Duodenal mucosa (tissue), 2 donors: Measurements from ENCODE around the gene ABCC4.

Experiments used
- H3K27ac ChIP-seq: one replicate; pipeline ENCODE4 v1.7.0; 2013; ENCODE audit warnings: low read depth, low read length
- H3K27me3 ChIP-seq, 2 donors: one replicate each; pipeline ENCODE4 v1.7.0; 2013; ENCODE audit warnings: low read length in 2 of 2, control low read depth in 1 of 2; ENCODE audit not compliant: insufficient read depth in 2 of 2, control insufficient read depth in 1 of 2
- H3K36me3 ChIP-seq, 2 donors: one replicate each; pipeline ENCODE4 v1.7.0; 2013; ENCODE audit warnings: low read length in 2 of 2, control low read depth in 1 of 2; ENCODE audit not compliant: insufficient read depth in 2 of 2, control insufficient read depth in 1 of 2
- H3K4me1 ChIP-seq, 2 donors: one replicate each; pipeline ENCODE4 v1.7.0; 2013; ENCODE audit warnings: low read length in 2 of 2, control low read depth in 1 of 2; ENCODE audit not compliant: insufficient read depth in 2 of 2, control insufficient read depth in 1 of 2
- H3K4me3 ChIP-seq, 2 donors: one replicate each; pipeline ENCODE4 v1.7.0; 2013; ENCODE audit warnings: low read length in 2 of 2, low read depth in 1 of 2
- H3K9ac ChIP-seq, 2 donors: one replicate each; pipeline ENCODE4 v1.7.0; 2013; ENCODE audit warnings: low read length in 2 of 2, low read depth in 1 of 2
- H3K9me3 ChIP-seq, 2 donors: one replicate each; pipeline ENCODE4 v1.7.0; 2013; ENCODE audit warnings: low read length in 2 of 2, control low read depth in 1 of 2; ENCODE audit not compliant: control insufficient read depth in 1 of 2

Gene ABCC4

DNA sequence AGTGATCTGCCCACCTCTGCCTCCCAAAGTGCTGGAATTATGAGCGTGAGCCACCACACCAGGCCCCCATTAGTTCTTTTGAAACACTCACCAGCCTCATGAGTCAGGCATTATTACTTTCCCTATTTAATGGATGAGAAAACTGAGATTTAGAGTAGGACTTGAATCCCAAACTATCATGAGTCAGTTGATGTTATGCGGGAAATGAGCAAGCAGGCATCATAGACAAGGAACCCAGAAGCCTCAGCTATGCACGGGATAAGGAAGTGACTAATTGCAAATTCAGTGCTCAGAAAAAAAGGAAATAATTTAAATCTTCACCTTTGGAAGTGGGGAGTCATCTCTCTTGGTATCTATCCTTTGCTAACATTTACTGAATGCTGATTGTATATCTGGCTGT, 217.5 kb downstream of the ABCC4 start:
- H3K9me3 ChIP-seq = no peaks in the 10 kb centered on the region
- no peaks in the 10 kb centered on the region for H3K27me3 ChIP-seq
- no peak overlapping the region for H3K27ac ChIP-seq
- no peak overlapping the region for H3K4me3 ChIP-seq
- no peaks in the 10 kb centered on the region for H3K4me1 ChIP-seq
- H3K9ac ChIP-seq = no peak overlapping the region
- H3K36me3 ChIP-seq = no peaks in the 10 kb centered on the region

DNA sequence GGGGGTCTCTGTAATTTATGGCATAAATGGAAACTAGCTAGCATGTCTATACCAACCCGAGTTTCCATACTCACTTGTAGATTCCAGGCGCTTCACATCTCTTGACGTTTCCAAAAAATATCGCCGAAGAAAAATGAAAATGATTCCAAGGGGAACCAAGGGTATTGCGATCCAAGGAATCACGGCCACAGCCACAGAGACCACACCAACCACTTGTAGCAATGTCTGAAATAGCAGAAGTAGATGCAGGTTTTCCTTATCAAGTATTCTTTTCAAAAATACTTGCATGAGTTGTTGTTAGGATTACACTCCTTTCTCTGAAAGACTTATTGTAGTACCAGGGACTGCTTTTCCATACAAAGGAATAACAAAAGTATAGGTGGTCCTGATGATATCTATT, 218.2 kb downstream of the ABCC4 start:
- no peaks in the 10 kb centered on the region for H3K4me1 ChIP-seq
- H3K9me3 ChIP-seq = no peaks in the 10 kb centered on the region
- no peaks in the 10 kb centered on the region for H3K36me3 ChIP-seq
- no peaks in the 10 kb centered on the region for H3K27me3 ChIP-seq
- no peak overlapping the region for H3K27ac ChIP-seq
- H3K9ac ChIP-seq = no peak overlapping the region
- no peak overlapping the region for H3K4me3 ChIP-seq

DNA sequence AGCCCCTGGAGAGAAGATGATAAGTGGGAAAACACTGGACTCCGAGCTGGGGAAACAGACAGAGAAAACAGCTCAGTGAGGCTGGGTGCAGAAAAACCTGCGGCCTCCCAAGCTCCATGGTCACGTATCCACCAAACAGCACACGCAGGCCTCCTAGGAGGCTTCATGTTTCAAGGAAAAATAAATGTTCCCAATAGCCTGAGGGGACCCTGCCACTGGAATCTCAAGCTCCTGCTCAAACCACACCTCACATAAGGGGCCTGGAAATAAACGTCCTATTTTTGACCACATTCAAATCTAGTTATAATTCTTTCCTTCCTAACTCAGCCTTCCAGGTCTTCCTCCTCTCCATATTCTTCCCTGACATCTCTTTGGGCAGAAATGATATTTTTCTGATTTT, 225.7 kb downstream of the ABCC4 start:
- H3K9me3 ChIP-seq = no peaks in the 10 kb centered on the region
- no peaks in the 10 kb centered on the region for H3K27me3 ChIP-seq
- H3K36me3 ChIP-seq = peaks cover 4 to 16% of the 10 kb centered on the region in 2 donors
- H3K27ac ChIP-seq = no peak overlapping the region
- no peaks in the 10 kb centered on the region for H3K4me1 ChIP-seq
- H3K9ac ChIP-seq = no peak overlapping the region
- H3K4me3 ChIP-seq = no peak overlapping the region

DNA sequence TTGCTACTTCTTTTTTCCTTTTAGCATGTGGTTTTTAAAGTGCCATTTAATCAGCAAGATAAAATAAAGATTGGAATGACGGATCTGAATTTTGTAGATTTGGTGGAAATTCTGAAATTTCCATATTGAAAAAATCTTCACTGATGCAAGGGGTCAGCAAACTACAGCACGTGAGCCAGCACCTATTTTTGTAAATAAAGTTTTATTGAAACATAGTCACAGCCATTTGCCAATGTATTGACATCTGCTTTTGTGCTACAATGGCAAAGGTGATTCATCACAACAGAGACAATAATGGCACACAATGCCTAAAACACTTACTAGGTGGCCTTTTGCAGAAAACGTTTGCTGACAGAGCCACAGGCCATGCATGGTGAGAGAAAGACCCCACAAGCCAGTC, 226.4 kb downstream of the ABCC4 start:
- Histone ChIP-seq H3K4me3 (no peak overlapping the region), H3K9me3 (no peaks in the 10 kb centered on the region), H3K9ac (no peak overlapping the region), H3K27me3 (no peaks in the 10 kb centered on the region), H3K27ac (no peak overlapping the region), H3K36me3 (peaks cover 8 to 22% of the 10 kb centered on the region in 2 donors), H3K4me1 (no peaks in the 10 kb centered on the region)

DNA sequence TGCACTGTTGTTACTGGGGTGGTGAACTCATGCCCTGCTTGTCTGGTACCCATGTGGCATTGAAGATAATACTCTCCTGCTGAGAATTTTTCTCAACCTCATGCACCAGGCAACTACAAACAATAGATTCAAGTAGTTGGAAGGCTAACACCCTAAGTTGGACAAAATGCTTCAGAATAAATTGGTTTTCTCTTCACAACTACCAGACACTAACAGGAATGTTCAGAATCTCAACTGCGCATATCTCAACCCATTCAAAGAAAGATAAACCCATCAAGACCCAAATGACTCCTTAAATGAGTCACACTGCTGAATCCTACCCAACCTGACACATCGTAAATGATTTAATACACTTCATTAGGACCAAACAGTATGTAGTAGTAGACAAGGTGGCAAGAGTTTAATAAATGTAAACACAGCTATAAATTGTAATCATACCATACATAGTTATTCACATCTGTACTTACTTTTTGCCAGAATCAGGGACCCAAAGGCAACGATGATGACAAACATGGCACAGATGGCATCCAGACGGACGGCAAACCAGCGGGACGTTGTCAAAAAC, 227.4 kb downstream of the ABCC4 start:
- no peak overlapping the region for H3K27ac ChIP-seq
- H3K27me3 ChIP-seq = no peaks in the 10 kb centered on the region
- peaks cover 8 to 31% of the 10 kb centered on the region in 2 donors for H3K36me3 ChIP-seq
- no peak overlapping the region for H3K9ac ChIP-seq
- no peak overlapping the region for H3K4me3 ChIP-seq
- H3K9me3 ChIP-seq = no peaks in the 10 kb centered on the region
- no peaks in the 10 kb centered on the region for H3K4me1 ChIP-seq

DNA sequence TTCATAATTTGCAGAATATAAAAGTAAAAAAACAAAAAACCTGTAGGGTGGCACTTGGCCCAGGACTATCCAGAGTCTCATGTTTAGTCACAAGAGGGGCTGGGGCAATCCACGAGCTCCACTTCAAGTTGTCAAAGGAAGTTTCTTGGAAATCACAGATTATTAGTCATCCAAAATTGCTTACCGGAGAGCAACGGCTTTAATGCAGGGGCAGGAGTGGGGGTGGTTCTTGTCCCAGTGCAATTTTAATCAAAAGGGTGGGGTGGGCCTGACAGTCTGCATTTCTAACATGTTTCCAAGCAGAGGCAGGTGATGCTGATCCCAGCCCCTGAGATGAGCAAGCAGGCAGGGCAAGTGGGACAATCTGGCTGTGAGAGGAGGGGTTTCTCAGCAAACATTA, 233.9 kb downstream of the ABCC4 start:
- H3K27ac ChIP-seq = no peak overlapping the region
- peaks cover 8 to 29% of the 10 kb centered on the region in 2 donors for H3K36me3 ChIP-seq
- H3K4me1 ChIP-seq = no peaks in the 10 kb centered on the region
- H3K4me3 ChIP-seq = no peak overlapping the region
- H3K27me3 ChIP-seq = no peaks in the 10 kb centered on the region
- no peaks in the 10 kb centered on the region for H3K9me3 ChIP-seq
- H3K9ac ChIP-seq = no peak overlapping the region

DNA sequence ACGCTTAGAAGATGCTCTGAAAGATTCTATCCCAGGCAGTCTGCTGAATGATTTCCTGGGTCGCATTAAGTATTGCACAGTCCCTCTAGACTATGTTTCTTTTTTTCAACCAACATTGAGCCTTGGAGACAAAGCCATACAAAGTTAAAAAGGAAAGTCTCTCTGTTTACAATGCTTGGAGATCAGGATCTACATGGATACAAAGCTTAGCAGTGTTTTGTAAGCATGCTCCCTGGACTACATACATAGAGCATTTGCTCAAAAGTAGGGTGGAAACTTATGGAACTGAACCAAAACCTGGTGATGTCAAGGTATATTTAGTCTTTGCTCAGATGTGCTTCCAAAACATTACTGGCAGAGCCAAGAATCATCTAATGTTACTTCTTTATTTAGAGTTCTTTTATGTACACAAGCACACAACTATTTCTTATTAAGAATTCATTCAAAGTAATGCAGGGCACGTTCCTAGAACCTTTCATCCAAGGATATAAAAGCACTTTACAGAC, 241.2 kb downstream of the ABCC4 start:
- no peak overlapping the region for H3K9ac ChIP-seq
- H3K36me3 ChIP-seq = peaks cover 3 to 4% of the 10 kb centered on the region in 2 donors
- H3K9me3 ChIP-seq = no peaks in the 10 kb centered on the region
- no peaks in the 10 kb centered on the region for H3K4me1 ChIP-seq
- H3K4me3 ChIP-seq = no peak overlapping the region
- H3K27ac ChIP-seq = no peak overlapping the region
- H3K27me3 ChIP-seq = no peaks in the 10 kb centered on the region

DNA sequence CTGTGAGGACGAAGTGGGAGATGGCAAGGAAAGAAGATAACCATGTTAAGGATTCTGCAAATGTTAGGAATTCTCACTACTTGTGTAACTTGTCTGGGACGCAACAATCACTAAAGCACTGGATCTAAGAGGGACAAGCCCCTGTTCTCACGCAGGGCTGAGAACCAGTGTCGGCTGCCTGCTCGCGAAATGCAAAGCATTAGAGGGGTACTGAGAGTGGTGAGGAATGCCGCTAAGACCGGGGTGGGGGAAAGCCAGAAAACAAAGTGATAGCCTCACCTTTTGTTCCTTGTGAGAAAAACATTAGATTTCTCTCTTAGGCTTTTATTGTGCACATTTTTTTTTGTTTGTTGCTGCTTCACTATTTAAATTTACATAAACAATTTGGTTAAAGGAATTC, 241.9 kb downstream of the ABCC4 start:
- Histone ChIP-seq H3K36me3 (peaks cover 3 to 4% of the 10 kb centered on the region in 2 donors), H3K4me3 (no peak overlapping the region), H3K9ac (no peak overlapping the region), H3K27me3 (no peaks in the 10 kb centered on the region), H3K9me3 (no peaks in the 10 kb centered on the region), H3K27ac (no peak overlapping the region), H3K4me1 (no peaks in the 10 kb centered on the region)

DNA sequence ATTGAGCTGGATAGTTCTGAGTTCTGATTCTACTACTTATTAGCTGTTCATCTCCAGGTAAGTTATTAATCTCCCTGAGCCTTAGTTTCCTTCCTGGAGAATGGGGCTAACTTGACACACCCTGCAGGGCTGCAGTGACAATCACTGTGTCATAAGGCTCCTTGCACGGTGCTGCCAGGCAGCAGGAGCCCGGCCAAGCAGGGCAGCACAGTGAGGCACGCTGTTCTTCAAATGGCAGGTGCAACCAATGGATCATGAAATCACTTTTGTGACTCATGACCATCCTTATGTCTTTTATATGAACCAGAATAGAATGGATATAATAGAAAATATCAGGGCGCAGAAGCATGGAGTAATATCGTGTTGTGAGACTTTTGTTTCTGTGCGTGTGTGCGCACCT, 242.6 kb downstream of the ABCC4 start:
- no peak overlapping the region for H3K4me3 ChIP-seq
- H3K27ac ChIP-seq = no peak overlapping the region
- H3K36me3 ChIP-seq = peaks cover 3 to 4% of the 10 kb centered on the region in 2 donors
- no peaks in the 10 kb centered on the region for H3K27me3 ChIP-seq
- H3K9me3 ChIP-seq = no peaks in the 10 kb centered on the region
- H3K4me1 ChIP-seq = no peaks in the 10 kb centered on the region
- H3K9ac ChIP-seq = no peak overlapping the region

DNA sequence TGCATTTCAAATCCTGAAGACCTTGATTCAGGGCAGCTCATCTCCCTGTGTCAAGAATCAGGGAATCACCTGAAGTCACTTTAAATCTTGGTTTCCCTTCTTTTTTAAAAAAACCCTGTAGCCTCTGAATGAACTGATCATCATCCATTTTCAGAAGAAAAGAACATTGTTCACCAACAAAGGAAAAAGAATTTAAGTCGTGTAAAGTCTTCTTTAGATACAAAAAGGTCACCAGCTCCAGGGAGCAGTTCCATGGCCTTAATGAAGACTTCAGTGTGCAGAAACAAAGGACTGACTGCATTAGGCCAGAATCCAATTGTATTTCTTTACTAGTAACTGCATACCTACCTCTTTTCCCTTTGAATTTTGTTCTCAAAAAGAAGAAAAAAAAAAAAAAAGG, 245.0 kb downstream of the ABCC4 start:
- Histone ChIP-seq H3K4me1 (no peaks in the 10 kb centered on the region), H3K9me3 (no peaks in the 10 kb centered on the region), H3K27ac (no peak overlapping the region), H3K4me3 (no peak overlapping the region), H3K36me3 (peaks cover 0 to 4% of the 10 kb centered on the region in 2 donors), H3K27me3 (no peaks in the 10 kb centered on the region), H3K9ac (no peak overlapping the region)
